ENCODE results near the gene HCFC2.

HCFC2 gene

GRCh38 chr12:104142543-104142942, 78.2 kb downstream of the HCFC2 start:
- TF ChIP-seq FOXP2 (optimal IDR thresholded peaks at IDR 0.05; ENCODE audit: borderline replicate concordance, extremely low read depth, extremely low read length, insufficient read depth), result no peak
- TF ChIP-seq TAF1 (IDR thresholded peaks at IDR 0.05; ENCODE audit: borderline replicate concordance, insufficient read depth, low read length), result no peak
- TF ChIP-seq POLR2AphosphoS5 (IDR thresholded peaks at IDR 0.05; ENCODE audit: low read depth, low read length), result no peak
- TF ChIP-seq REST (IDR thresholded peaks at IDR 0.05; ENCODE audit: insufficient read depth in 1 of 2, low read depth in 2 of 2, low read length in 2 of 2), result no peak
- TF ChIP-seq SIN3A (IDR thresholded peaks at IDR 0.05; ENCODE audit: borderline replicate concordance, insufficient read depth, low read length), result no peak

GRCh38 chr12:104143002-104143401, 78.7 kb downstream of the HCFC2 start:
- TF ChIP-seq REST (IDR thresholded peaks at IDR 0.05; ENCODE audit: insufficient read depth in 1 of 2, low read depth in 2 of 2, low read length in 2 of 2), result no peak
- no peak for TF ChIP-seq FOXP2 (optimal IDR thresholded peaks at IDR 0.05; ENCODE audit: borderline replicate concordance, extremely low read depth, extremely low read length, insufficient read depth)
- TF ChIP-seq SIN3A (IDR thresholded peaks at IDR 0.05; ENCODE audit: borderline replicate concordance, insufficient read depth, low read length), result no peak
- no peak for TF ChIP-seq POLR2AphosphoS5 (IDR thresholded peaks at IDR 0.05; ENCODE audit: low read depth, low read length)
- no peak for TF ChIP-seq TAF1 (IDR thresholded peaks at IDR 0.05; ENCODE audit: borderline replicate concordance, insufficient read depth, low read length)

- TF ChIP-seq REST (IDR thresholded peaks at IDR 0.05; ENCODE audit: insufficient read depth in 1 of 2, low read depth in 2 of 2, low read length in 2 of 2) (no peak), FOXP2 (optimal IDR thresholded peaks at IDR 0.05; ENCODE audit: borderline replicate concordance, extremely low read depth, extremely low read length, insufficient read depth) (no peak)
These were observed 79.6 kb downstream of the HCFC2 start for GRCh38 chr12:104143918-104144317.

GRCh38 chr12:104147346-104147745, 83.0 kb downstream of the HCFC2 start:
- TF ChIP-seq FOXP2 (optimal IDR thresholded peaks at IDR 0.05; ENCODE audit: borderline replicate concordance, extremely low read depth, extremely low read length, insufficient read depth) (no peak), REST (IDR thresholded peaks at IDR 0.05; ENCODE audit: insufficient read depth in 1 of 2, low read depth in 2 of 2, low read length in 2 of 2) (no peak), POLR2AphosphoS5 (IDR thresholded peaks at IDR 0.05; ENCODE audit: low read depth, low read length) (no peak), SIN3A (IDR thresholded peaks at IDR 0.05; ENCODE audit: borderline replicate concordance, insufficient read depth, low read length) (no peak), TAF1 (IDR thresholded peaks at IDR 0.05; ENCODE audit: borderline replicate concordance, insufficient read depth, low read length) (no peak)

GRCh38 chr12:104150416-104150815, 86.1 kb downstream of the HCFC2 start:
- TF ChIP-seq TAF1 (IDR thresholded peaks at IDR 0.05; ENCODE audit: borderline replicate concordance, insufficient read depth, low read length) (no peak), REST (IDR thresholded peaks at IDR 0.05; ENCODE audit: insufficient read depth in 1 of 2, low read depth in 2 of 2, low read length in 2 of 2) (no peak), POLR2AphosphoS5 (IDR thresholded peaks at IDR 0.05; ENCODE audit: low read depth, low read length) (no peak), FOXP2 (optimal IDR thresholded peaks at IDR 0.05; ENCODE audit: borderline replicate concordance, extremely low read depth, extremely low read length, insufficient read depth) (no peak), SIN3A (IDR thresholded peaks at IDR 0.05; ENCODE audit: borderline replicate concordance, insufficient read depth, low read length) (no peak)

Data from PFSK-1 (cell line).